ENCODE measurements around the gene PPARA.

- TF ChIP-seq CTCF (IDR thresholded peaks at IDR 0.05) (no peak), EZH2 (IDR thresholded peaks at IDR 0.05; ENCODE audit: borderline replicate concordance, insufficient read depth, low read depth, low read length, poor library complexity, severe bottlenecking) (no peak)
Measured at GRCh38 chr22:46146329-46146728, 4.0 kb upstream of the PPARA start.

Measured in B cell (primary cell).